H9 (cell line): ENCODE data around the gene ZNF385B. TPM values are rescaled to one million over a fixed set of nuclear protein-coding genes. Genes with fewer than 3 reads are reported as not detected.

Source experiments
- DNase-seq: peaks from one replicate; pipeline ENCODE4 v3.0.0-alpha.2; 2017
- H2AFZ ChIP-seq: one replicate; pipeline ENCODE4 v1.6.1; 2013; ENCODE audit warnings: mild to moderate bottlenecking, low read length, control low read depth, moderate library complexity
- H2AK5ac ChIP-seq: 2 replicates; pipeline ENCODE4 v1.6.1; 2013; ENCODE audit warnings: low read length, control low read depth, mixed read lengths; ENCODE audit not compliant: insufficient read length
- H2BK120ac ChIP-seq: one replicate; pipeline ENCODE4 v1.6.1; 2013; ENCODE audit warnings: low read depth, mild to moderate bottlenecking, low read length, control low read depth, inconsistent platforms; ENCODE audit not compliant: poor library complexity, severe bottlenecking
- H2BK12ac ChIP-seq: 2 replicates; pipeline ENCODE4 v1.6.1; 2013; ENCODE audit warnings: low read length, control low read depth, mixed read lengths, low read depth; ENCODE audit not compliant: insufficient read length
- H2BK15ac ChIP-seq: 2 replicates; pipeline ENCODE4 v1.6.1; 2013; ENCODE audit warnings: low read depth, low read length, control low read depth
- H2BK20ac ChIP-seq: one replicate; pipeline ENCODE4 v1.6.1; 2013; ENCODE audit warnings: low read depth, mild to moderate bottlenecking, low read length, control low read depth, inconsistent platforms; ENCODE audit not compliant: poor library complexity, severe bottlenecking
- H2BK5ac ChIP-seq: 2 replicates; pipeline ENCODE4 v1.6.1; 2013; ENCODE audit warnings: low read length, control low read depth, mixed read lengths; ENCODE audit not compliant: insufficient read length
- H3K14ac ChIP-seq: 2 replicates; pipeline ENCODE4 v1.6.1; 2013; ENCODE audit warnings: low read length, control low read depth; ENCODE audit not compliant: insufficient read depth
- H3K18ac ChIP-seq: 2 replicates; pipeline ENCODE4 v1.6.1; 2013; ENCODE audit warnings: low read depth, mild to moderate bottlenecking, mixed read lengths, low read length, control low read depth; ENCODE audit not compliant: insufficient read length
- H3K23ac ChIP-seq: 2 replicates; pipeline ENCODE4 v1.6.1; 2013; ENCODE audit warnings: low read length, control low read depth, mixed read lengths, low read depth; ENCODE audit not compliant: insufficient read length
- H3K23me2 ChIP-seq: 2 replicates; pipeline ENCODE4 v1.6.1; 2013; ENCODE audit warnings: low read depth, mild to moderate bottlenecking, mixed read lengths, low read length, control low read depth; ENCODE audit not compliant: insufficient read length, poor library complexity, severe bottlenecking
- H3K27ac ChIP-seq: 2 replicates; pipeline ENCODE4 v1.5.1; 2013; ENCODE audit warnings: low read length, control low read depth, mixed read lengths, low read depth; ENCODE audit not compliant: insufficient read length
- H3K27me3 ChIP-seq: 2 replicates; pipeline ENCODE4 v1.6.1; 2013; ENCODE audit warnings: low read length, control low read depth, inconsistent platforms; ENCODE audit not compliant: insufficient read depth
- H3K4ac ChIP-seq: 2 replicates; pipeline ENCODE4 v1.6.1; 2013; ENCODE audit warnings: low read depth, mild to moderate bottlenecking, control low read depth, inconsistent platforms, low read length, moderate library complexity
- H3K4me1 ChIP-seq: 2 replicates; pipeline ENCODE4 v1.6.1; 2013; ENCODE audit warnings: low read length, control low read depth, inconsistent platforms; ENCODE audit not compliant: insufficient read depth
- H3K4me2 ChIP-seq: 2 replicates; pipeline ENCODE4 v1.6.1; 2013; ENCODE audit warnings: low read length, control low read depth, mixed read lengths; ENCODE audit not compliant: insufficient read length, insufficient read depth
- H3K56ac ChIP-seq: 2 replicates; pipeline ENCODE4 v1.6.1; 2013; ENCODE audit warnings: low read depth, mild to moderate bottlenecking, mixed read lengths, low read length, control low read depth; ENCODE audit not compliant: insufficient read length
- H3K79me1 ChIP-seq: 2 replicates; pipeline ENCODE4 v1.6.1; 2013; ENCODE audit warnings: low read depth, mild to moderate bottlenecking, moderate library complexity, low read length, control low read depth, inconsistent platforms; ENCODE audit not compliant: insufficient read depth, poor library complexity, severe bottlenecking
- H3K79me2 ChIP-seq: 2 replicates; pipeline ENCODE4 v1.6.1; 2013; ENCODE audit warnings: low read length, control low read depth, inconsistent platforms; ENCODE audit not compliant: insufficient read depth
- H3K9ac ChIP-seq: 2 replicates; pipeline ENCODE4 v1.6.1; 2013; ENCODE audit warnings: low read length, control low read depth, mixed read lengths; ENCODE audit not compliant: insufficient read length; ENCODE audit errors: extremely low read depth
- H3K9me3 ChIP-seq: one replicate; pipeline ENCODE4 v1.6.1; 2013; ENCODE audit warnings: low read depth, low read length, inconsistent platforms; ENCODE audit not compliant: control insufficient read depth
- H3T11ph ChIP-seq: one replicate; pipeline ENCODE4 v1.6.1; 2013; ENCODE audit warnings: mild to moderate bottlenecking, low read length, control low read depth, inconsistent platforms
- H4K20me1 ChIP-seq: one replicate; pipeline ENCODE4 v1.6.1; 2013; ENCODE audit not compliant: control insufficient read depth, insufficient read length, insufficient read depth
- H4K5ac ChIP-seq: 2 replicates; pipeline ENCODE4 v1.6.1; 2013; ENCODE audit warnings: low read depth, mild to moderate bottlenecking, mixed read lengths, low read length, control low read depth; ENCODE audit not compliant: insufficient read length
- H4K8ac ChIP-seq: replicated peaks from 2 replicates; pipeline ENCODE4 v1.6.1; 2013; ENCODE audit warnings: low read length, control low read depth, mixed read lengths, low read depth; ENCODE audit not compliant: insufficient read length
- H4K91ac ChIP-seq: 2 replicates; pipeline ENCODE4 v1.6.1; 2013; ENCODE audit warnings: low read depth, mild to moderate bottlenecking, moderate library complexity, mixed read lengths, low read length, control low read depth; ENCODE audit not compliant: insufficient read length
- H3K27ac Mint-ChIP-seq, 3 experiments: 2 replicates in 2 of 3; 3 replicates in 1 of 3; pipeline ENCODE4 v1.8.0; 2020 to 2021; ENCODE audit warnings: mixed read lengths in 3 of 3, mild to moderate bottlenecking in 1 of 3, moderate library complexity in 1 of 3
- H3K27me3 Mint-ChIP-seq: 2 replicates; pipeline ENCODE4 v1.8.0; 2021; ENCODE audit warnings: low read depth, mild to moderate bottlenecking, moderate library complexity, mixed read lengths
- H3K36me3 Mint-ChIP-seq, 3 experiments: 2 replicates in 2 of 3; 3 replicates in 1 of 3; pipeline ENCODE4 v1.8.0; 2020 to 2021; ENCODE audit warnings: low read depth in 3 of 3, mixed read lengths in 3 of 3; ENCODE audit not compliant: insufficient read depth in 1 of 3
- H3K4me1 Mint-ChIP-seq, 2 experiments: 2 replicates each; pipeline ENCODE4 v1.8.0; 2020; ENCODE audit warnings: mixed read lengths in 2 of 2
- H3K4me3 Mint-ChIP-seq, 2 experiments: 2 replicates in 1 of 2; 3 replicates in 1 of 2; pipeline ENCODE4 v1.8.0; 2020 to 2021; ENCODE audit warnings: mild to moderate bottlenecking in 2 of 2, mixed read lengths in 2 of 2, moderate library complexity in 1 of 2
- H3K9me3 Mint-ChIP-seq, 2 experiments: 2 replicates in 1 of 2; 3 replicates in 1 of 2; pipeline ENCODE4 v1.8.0; 2020; ENCODE audit warnings: mild to moderate bottlenecking in 2 of 2, mixed read lengths in 2 of 2, moderate library complexity in 1 of 2
- CTCF ChIP-seq: fragments of 200-600 bp; sonication (generic); conservative IDR thresholded peaks from 3 replicates; pipeline ENCODE4 v1.8.0; 2021; ENCODE audit warnings: antibody characterized with exemption, mild to moderate bottlenecking
- WGBS: extraction: QIAGEN DNeasy Blood & Tissue Kit; methylation state at CpG from one replicate; pipeline ENCODE4 v1.1.7; 2013; ENCODE audit warnings: missing lambda C conversion rate, low lambda C conversion rate, mixed read lengths; ENCODE audit not compliant: insufficient read length; ENCODE audit errors: extremely low coverage; 5-methylcytosine and 5-hydroxymethylcytosine counted together
- total RNA-seq: library from RNA; stranded (reverse); gene quantifications from 2 replicates; pipeline ENCODE4 v1.2.1, GENCODE V29; 2021

Gene ZNF385B
- total RNA-seq, 1 experiment from 2014 or later: 2.1 TPM

- Histone ChIP-seq H3K27me3 (no peaks in the 10 kb centered on the region), H3K23me2 (no peaks in the 10 kb centered on the region), H4K91ac (no peak overlapping the region), H4K8ac (no peak overlapping the region), H3K56ac (no peak overlapping the region), H2BK120ac (no peak overlapping the region), H2AK5ac (no peak overlapping the region), H3K79me1 (no peaks in the 10 kb centered on the region), H3K23ac (no peak overlapping the region), H2BK5ac (no peak overlapping the region), H3T11ph (no peak overlapping the region), H3K4ac (no peak overlapping the region), H2BK15ac (no peak overlapping the region), H3K9ac (no peak overlapping the region), H3K9me3 (no peaks in the 10 kb centered on the region), H3K4me1 (no peaks in the 10 kb centered on the region), H4K5ac (no peak overlapping the region), H2BK20ac (no peak overlapping the region), H3K14ac (no peak overlapping the region), H2AFZ (no peak overlapping the region), H3K79me2 (no peaks in the 10 kb centered on the region), H3K4me2 (no peak overlapping the region), H3K27ac (no peak overlapping the region), H2BK12ac (no peak overlapping the region), H3K18ac (no peak overlapping the region), H4K20me1 (no peaks in the 10 kb centered on the region)
- Mint-ChIP-seq H3K27ac (no peak overlapping the region; a peak in 1 of 7 replicates), H3K27me3 (no peaks in the 10 kb centered on the region), H3K36me3 (no peaks in the 10 kb centered on the region; a peak in 1 of 7 replicates), H3K4me1 (peaks cover 22 to 27% of the 10 kb centered on the region in 2 experiments), H3K9me3 (no peaks in the 10 kb centered on the region; a peak in 2 of 5 replicates), H3K4me3 (no peak overlapping the region)
- no peak for DNase-seq
- no CpG with 5 or more reads among the region's 1 CpG for WGBS
- TF ChIP-seq CTCF: no peak
Observed at GRCh38 chr2:179768765-179769164, 92.6 kb downstream of the ZNF385B start.
